Endometrial microvascular endothelial cells (primary cell): Measurements from ENCODE around the gene PAXX. TPM values are rescaled to one million over a fixed set of nuclear protein-coding genes. Genes with fewer than 3 reads are reported as not detected.

Experiments
- in situ Hi-C: cut with HindIII; loops from 2 replicates; pipeline ENCODE4 v1.10.0; 2017; ENCODE audit warnings: low sequenced_read_pairs, low pct_unique_long_range_greater_than_20kb; ENCODE audit errors: inconsistent ontology term
- total RNA-seq: library from RNA; depleted of rRNA; stranded (reverse); fragments of >200 nt; gene quantifications from one replicate; pipeline ENCODE4 v1.2.3, GENCODE V29; 2015; ENCODE audit errors: inconsistent ontology term

Gene PAXX
- total RNA-seq, result 49.0 TPM

GRCh38 chr9:136991993-136992818, at the start of gene PAXX:
Gene PAXX, plus strand, starts transcription at chr9:136992422. Its CDS starts 22 bp downstream, at chr9:136992444.
- in situ Hi-C loops, result no loop called here

DNA sequence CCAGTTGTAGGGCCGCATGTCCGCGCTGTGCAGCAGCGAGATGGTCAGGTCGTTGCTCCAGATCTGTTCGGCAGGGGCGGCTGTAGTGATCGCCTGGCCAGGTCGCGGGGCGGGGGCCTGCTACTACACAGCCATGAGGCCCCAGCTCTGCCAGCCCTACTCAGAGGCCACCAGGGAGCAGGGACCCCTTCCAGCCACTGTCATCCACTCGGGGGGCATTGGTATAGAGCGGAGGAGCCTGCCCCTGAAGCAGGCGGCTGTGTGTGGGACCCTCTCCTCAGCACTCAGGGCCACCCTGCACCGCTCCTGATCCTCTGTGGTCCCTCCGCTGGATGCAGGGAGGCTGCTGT, 49.4 kb upstream of the PAXX start:
- in situ Hi-C loops, result loop anchor here (25.0 kb wide), 1 partner anchor 219 kb away; the partner anchor contains the start of genes LRRC26 and TMEM210

- in situ Hi-C loops, result loop anchor here (25.0 kb wide), 1 partner anchor 219 kb away; the partner anchor contains the start of genes LRRC26 and TMEM210
Observed at GRCh38 chr9:136943291-136944211, 48.7 kb upstream of the PAXX start.

- in situ Hi-C loops, result loop anchor here (25.0 kb wide), 1 partner anchor 218 kb away; the partner anchor contains the start of genes LRRC26 and TMEM210
Observed at GRCh38 chr9:136944212-136944518, 48.1 kb upstream of the PAXX start.

DNA sequence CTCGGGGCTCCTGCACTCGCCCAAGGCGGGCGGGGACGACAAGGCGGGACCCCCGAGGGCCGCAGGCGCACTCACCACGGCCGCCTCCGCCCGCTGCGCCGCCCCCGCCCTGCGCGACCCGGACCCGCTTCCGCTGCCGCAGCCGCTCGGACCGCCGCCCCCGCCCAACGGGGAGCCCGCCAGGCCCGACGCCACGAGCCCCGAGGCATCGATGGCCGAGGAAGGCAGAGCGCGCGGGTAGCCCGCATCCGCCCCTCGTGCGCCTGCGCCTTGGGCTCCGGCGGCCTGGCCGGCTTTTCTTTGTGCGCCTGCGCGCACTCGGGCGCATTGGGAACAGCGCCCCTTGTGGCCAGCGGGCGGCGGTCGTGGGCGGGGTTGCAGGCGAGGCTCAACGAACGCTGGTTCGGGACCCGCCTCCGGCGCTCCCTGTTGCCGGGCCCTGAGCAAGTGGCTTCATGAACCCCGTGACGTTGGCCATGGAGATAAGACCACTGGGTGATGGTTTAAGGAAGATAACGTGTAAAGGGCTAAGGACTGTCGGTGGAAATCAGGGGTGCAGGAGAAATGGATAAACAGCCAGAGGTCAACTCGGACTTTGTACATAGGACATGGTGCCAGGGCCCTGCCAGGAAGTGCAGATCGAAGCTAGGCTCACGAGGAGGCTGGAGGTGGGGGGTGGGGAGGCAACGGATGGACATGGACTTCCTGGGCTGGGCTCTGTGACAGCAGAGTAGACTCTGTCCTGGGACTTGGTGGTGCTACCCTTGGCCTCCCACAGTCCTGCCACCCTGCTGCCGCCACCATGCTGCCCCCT, 47.5 kb upstream of the PAXX start, which contains the start of the genes C8G and FBXW5:
TSS of gene C8G (plus strand) at position 725 of the 814 bp plus-strand sequence. CDS start at position 803, 78 bp downstream.
TSS of gene FBXW5 (minus strand) at position 220 of the 814 bp plus-strand sequence. CDS start 655 bp downstream, outside the sequence.
- in situ Hi-C loops, result loop anchor here (25.0 kb wide), 1 partner anchor 218 kb away; the partner anchor contains the start of genes LRRC26 and TMEM210

- in situ Hi-C loops, result loop anchor here (25.0 kb wide), 1 partner anchor 217 kb away; the partner anchor contains the start of genes LRRC26 and TMEM210
Observed at GRCh38 chr9:136945333-136946227, 46.6 kb upstream of the PAXX start.

DNA sequence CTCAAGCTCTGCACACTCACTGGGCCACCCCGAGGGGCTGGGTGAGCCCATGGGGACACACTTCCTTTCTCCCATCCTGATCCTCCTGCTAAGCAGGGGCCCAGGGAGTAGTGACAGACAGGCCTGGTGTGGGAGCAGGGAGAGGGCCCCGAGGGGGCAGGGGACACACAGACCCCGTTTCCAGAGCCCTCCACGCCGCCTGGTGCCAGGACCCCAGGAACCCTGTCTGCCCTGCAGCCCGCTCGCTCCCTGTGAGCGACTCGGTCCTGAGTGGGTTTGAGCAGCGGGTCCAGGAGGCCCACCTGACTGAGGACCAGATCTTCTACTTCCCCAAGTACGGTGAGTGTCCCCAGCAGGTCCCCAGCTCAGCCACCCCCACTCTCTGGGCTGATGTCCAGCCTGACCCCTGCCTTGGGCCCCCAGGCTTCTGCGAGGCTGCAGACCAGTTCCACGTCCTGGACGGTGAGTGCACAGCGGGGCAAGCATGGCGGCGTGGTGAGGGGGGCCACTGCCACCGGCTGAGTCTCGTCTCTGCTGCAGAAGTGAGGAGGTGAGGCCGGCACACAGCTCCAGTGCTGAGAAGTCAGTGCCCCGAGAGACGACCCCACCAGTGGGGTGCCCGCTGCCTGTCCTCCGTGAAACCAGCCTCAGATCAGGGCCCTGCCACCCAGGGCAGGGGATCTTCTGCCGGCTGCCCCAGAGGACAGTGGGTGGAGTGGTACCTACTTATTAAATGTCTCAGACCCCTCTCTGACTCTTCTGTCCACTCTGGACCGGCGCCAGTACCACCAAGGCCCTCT, 45.8 kb upstream of the PAXX start:
- in situ Hi-C loops, result loop anchor here (25.0 kb wide), 1 partner anchor 216 kb away; the partner anchor contains the start of genes LRRC26 and TMEM210

GRCh38 chr9:136947028-136947891, 45.0 kb upstream of the PAXX start:
- in situ Hi-C loops, result loop anchor here (25.0 kb wide), 1 partner anchor 215 kb away; the partner anchor contains the start of genes LRRC26 and TMEM210

GRCh38 chr9:136947955-136948510, 44.2 kb upstream of the PAXX start:
- in situ Hi-C loops, result loop anchor here (25.0 kb wide), 1 partner anchor 214 kb away; the partner anchor contains the start of genes LRRC26 and TMEM210

- in situ Hi-C loops, result loop anchor here (25.0 kb wide), 1 partner anchor 213 kb away; the partner anchor contains the start of genes LRRC26 and TMEM210
Observed at GRCh38 chr9:136949239-136949816, 42.9 kb upstream of the PAXX start.

DNA sequence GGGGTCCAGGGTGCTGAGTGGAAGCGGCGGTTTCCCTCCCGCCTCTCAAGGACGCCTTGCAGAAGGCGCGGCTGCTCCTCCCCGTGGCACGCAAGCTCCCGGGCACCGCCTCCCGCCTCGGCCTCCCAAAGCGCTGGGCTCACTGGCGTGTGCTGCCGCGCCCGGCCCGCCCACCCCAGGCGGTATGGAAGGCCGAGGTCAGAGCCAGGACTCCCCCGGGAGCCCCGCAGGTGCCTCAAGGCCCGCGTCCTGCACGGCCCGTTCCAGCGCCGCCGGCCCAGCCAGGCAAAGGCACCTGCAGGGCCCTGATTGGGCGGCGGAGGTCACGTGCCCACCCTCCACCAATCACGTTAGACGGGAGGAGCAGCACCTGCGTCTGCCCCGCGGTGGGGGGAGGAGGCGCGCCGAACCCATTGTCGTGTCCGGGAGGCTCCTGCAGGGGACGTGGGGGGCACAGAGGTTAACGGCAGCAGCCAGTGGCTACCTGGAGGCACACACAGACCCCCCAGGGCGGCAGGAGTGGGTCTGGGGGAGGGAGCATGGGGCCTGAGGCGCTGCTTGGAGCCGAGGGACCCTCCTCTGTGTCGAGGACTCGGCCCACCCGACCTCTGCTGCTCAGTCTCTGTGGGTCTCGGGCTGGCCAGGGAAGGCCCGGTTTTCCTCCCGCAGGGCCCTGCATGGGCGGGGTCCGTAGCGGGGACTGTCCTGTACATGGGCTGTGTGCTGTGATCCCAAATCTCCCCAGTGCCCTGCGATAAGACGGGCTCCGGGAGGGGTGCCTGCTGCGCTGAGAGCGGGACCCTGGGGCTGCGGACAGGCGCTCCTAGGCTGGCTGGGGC, 42.2 kb upstream of the PAXX start:
- in situ Hi-C loops, result loop anchor here (25.0 kb wide), 1 partner anchor 212 kb away; the partner anchor contains the start of genes LRRC26 and TMEM210

DNA sequence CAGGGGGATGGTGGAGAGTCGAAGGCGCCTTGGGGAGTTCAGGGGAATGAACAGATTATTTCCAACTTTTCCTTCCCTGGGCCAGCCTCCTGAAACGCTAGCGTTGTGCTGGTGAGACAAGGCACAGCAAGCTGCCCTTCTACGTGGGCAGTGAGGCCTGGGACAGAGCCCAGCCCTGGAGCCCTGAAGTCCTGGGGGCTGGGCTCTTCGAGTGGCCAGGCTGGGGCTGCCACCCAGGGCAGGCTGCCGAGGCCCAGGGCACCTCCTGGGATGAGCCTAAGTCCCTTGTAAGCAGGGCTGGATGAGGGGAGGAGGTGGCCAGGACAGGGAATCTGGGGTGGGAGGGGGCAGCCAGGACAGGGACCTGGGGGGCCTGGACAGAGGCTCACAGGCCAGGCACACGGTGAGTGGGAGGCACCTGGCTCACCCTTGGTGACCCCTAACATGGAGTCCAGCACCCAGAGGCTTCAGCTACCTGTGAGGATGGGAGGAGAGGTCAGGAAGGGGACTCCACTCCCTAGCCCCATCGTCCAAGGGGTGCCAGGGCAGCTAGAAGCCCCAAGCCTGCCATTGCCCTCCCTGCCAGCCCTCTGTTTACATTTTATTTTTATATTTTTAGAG, 41.5 kb upstream of the PAXX start:
- in situ Hi-C loops, result no loop called here

- in situ Hi-C loops, result no loop called here
Observed at GRCh38 chr9:136951541-136952320, 40.5 kb upstream of the PAXX start, which contains the start of gene LCN12. Gene LCN12, plus strand, starts transcription at chr9:136952273. Its CDS starts 55 bp downstream, at chr9:136952328.
